T-helper 1 cell (primary cell): Measurements from ENCODE around the gene SCN7A.
"Not testable (repeated sequence)": the region's sequence is repeated elsewhere in the genome, so short reads cannot be mapped to it uniquely, and the experiment has no call there.

Experiments
- DNase-seq, 5 donors: peaks; one replicate each; pipeline ENCODE4 v3.0.0-alpha.2; 2012 to 2020

SCN7A gene

GRCh38 chr2:166388481-166389070 is 105.5 kb downstream of the SCN7A start:
- DNase-seq = no peak

- no peak for DNase-seq
Measured at GRCh38 chr2:166385313-166385712, 108.7 kb downstream of the SCN7A start.

- no peak for DNase-seq
Measured at GRCh38 chr2:166384774-166385173, 109.3 kb downstream of the SCN7A start.

- no peak for DNase-seq
Measured at GRCh38 chr2:166382448-166382847, 111.6 kb downstream of the SCN7A start.

- DNase-seq = no peak
Measured at GRCh38 chr2:166380615-166381014, 113.4 kb downstream of the SCN7A start.

- no peak for DNase-seq
Measured at GRCh38 chr2:166376873-166377272, 117.2 kb downstream of the SCN7A start.

GRCh38 chr2:166376488-166376828 is 117.6 kb downstream of the SCN7A start:
- no peak for DNase-seq

- peak in 1 of 5 donors; percentile 42 for DNase-seq
Measured at GRCh38 chr2:166375736-166376487, 118.1 kb downstream of the SCN7A start, which contains the start of gene SCN9A. Gene SCN9A, minus strand, starts transcription at chr2:166375944. Its CDS starts 64,188 bp downstream, at chr2:166311756.

GRCh38 chr2:166375195-166375735 is 118.8 kb downstream of the SCN7A start:
- peak in 1 of 5 donors; percentile 17 for DNase-seq

GRCh38 chr2:166373951-166374350 is 120.1 kb downstream of the SCN7A start:
- peak in 1 of 5 donors; percentile 1 for DNase-seq

- no peak for DNase-seq
Measured at GRCh38 chr2:166373539-166373938, 120.5 kb downstream of the SCN7A start.

- no peak for DNase-seq
Measured at GRCh38 chr2:166373105-166373504, 120.9 kb downstream of the SCN7A start.

- no peak for DNase-seq
Measured at GRCh38 chr2:166372046-166372445, 122.0 kb downstream of the SCN7A start.

GRCh38 chr2:166365803-166366420 is 128.1 kb downstream of the SCN7A start:
- DNase-seq = no peak

- no peak for DNase-seq
Measured at GRCh38 chr2:166365239-166365638, 128.8 kb downstream of the SCN7A start.

- no peak for DNase-seq
Measured at GRCh38 chr2:166364476-166365161, 129.4 kb downstream of the SCN7A start.

- peak in 1 of 5 donors; percentile 3 for DNase-seq
Measured at GRCh38 chr2:166361351-166362153, 132.5 kb downstream of the SCN7A start.

GRCh38 chr2:166360906-166361305 is 133.1 kb downstream of the SCN7A start:
- no peak for DNase-seq

- no peak for DNase-seq
Measured at GRCh38 chr2:166360426-166360825, 133.6 kb downstream of the SCN7A start.

- DNase-seq = not testable (repeated sequence)
Measured at GRCh38 chr2:166357950-166358321, 136.1 kb downstream of the SCN7A start.

GRCh38 chr2:166357068-166357949 is 136.7 kb downstream of the SCN7A start:
- DNase-seq = no peak
